HG03060 (cell line): ENCODE measurements around the gene B4GALNT3.

ENCODE experiments used
- ATAC-seq: cut with Tn5 transposase; IDR thresholded peaks from one replicate; pipeline ENCODE4 v1.9.1; 2021; ENCODE audit warnings: low read depth, moderate number of reproducible peaks; ENCODE audit not compliant: unreplicated experiment

The B4GALNT3 gene

DNA sequence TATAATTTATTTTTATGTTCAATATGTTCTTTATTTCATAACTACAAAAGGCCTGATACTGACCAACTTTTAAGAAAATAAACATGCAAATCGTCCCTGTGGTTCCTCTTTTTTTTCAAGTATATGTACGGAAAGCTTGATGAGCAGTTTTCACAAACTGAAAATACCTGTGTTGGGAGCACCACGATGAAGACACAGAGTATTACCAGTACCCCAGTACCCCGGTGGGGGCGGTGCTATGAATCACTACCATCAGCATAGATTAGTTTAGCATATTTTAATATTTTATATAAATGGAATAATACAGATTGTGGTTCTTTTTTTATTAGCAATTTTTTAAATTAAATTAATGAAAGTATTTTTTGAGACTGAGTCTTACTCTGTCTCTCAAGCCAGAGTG is 7.0 kb downstream of the B4GALNT3 start:
- no peak for ATAC-seq

DNA sequence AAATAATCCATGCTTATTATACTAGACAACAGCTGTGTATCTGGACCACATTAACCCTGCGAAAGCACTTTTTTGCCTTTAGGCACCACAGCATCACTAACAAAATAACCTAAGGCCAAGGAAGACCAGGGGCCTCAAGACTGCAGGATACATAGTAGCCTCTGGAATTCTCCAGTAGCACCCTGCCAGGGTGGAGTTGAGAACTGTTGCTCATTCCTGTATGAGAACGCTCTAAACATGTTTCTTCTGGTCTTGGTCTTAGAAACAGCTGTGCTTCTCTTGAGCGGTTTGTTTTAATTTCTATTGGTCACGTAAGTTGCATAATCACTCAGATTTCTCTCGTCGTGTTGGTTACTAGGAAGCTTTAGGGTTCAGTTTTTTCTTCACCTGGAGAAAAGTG is 7.9 kb downstream of the B4GALNT3 start:
- no peak for ATAC-seq

DNA sequence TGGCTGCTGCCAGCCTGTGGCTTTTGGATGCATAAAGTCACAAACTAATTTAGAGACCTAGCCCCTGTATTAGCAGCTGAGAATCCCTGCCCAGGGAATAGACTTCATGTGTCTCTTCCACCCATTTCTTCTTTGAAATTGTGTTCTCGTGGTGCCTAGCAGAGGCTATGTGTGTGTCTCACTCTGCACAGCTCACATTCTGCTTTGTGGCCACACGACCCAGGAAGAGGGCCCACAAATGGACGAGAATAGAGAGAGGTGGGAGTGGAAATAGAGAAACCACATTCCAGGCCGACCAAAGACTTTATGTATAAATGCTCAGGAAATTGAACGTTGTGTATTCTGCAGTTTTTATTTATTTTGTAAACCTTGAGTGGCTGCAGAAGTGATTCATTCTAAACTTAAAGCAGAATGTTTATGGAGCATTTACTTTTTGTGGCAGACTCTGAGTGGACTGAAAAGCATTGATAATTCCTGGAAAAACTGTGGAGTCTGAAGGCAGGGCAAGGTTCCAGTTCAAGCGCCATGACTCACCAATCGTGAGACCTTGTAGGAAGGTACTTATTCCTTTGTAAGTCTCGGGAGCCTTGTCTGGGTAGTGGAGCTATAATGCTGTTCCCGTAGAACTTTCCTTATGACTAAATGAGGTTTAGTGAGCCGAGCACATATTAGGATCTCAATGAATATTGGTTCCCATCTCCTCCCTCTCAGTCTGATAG is 9.1 kb downstream of the B4GALNT3 start:
- no peak for ATAC-seq

DNA sequence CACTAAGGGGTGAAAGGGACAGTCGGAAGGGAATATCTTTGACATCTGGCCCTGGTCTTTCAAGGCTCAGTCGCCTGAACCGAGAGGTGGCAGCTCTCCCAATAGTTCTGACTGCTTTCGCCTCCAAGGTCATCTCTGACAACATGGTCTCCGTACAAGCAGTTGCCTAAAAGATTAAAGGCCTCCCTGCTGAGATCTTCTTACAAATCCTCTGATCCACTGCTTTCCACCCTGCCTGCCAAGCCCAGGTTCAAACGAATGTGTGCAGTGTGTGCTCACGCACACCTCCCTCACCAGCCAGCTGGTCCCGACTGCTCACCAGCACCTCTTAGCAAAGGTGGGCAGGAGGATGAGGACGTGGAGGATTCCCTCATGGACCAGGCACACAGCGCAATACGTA is 10.4 kb downstream of the B4GALNT3 start:
- ATAC-seq, result no peak

DNA sequence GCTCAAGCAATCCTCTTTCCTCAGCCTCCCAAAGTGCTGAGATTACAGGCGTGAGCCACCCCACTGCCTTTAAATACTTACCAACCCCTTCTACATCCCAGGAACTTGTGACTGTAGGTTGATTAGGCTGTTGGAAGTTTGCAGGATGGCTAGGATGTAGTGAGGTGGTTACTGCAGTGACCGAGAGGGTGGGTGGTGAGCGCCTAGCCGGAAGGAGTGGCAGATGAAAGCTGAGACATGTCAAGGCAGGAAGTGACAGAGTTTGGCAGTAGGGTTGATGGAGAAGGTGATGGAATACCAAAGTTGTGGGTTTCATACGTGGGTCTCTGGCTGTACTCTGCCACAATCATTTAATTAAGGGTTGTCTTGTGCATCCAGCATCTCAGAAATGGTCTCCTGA is 13.5 kb downstream of the B4GALNT3 start:
- ATAC-seq, result no peak

DNA sequence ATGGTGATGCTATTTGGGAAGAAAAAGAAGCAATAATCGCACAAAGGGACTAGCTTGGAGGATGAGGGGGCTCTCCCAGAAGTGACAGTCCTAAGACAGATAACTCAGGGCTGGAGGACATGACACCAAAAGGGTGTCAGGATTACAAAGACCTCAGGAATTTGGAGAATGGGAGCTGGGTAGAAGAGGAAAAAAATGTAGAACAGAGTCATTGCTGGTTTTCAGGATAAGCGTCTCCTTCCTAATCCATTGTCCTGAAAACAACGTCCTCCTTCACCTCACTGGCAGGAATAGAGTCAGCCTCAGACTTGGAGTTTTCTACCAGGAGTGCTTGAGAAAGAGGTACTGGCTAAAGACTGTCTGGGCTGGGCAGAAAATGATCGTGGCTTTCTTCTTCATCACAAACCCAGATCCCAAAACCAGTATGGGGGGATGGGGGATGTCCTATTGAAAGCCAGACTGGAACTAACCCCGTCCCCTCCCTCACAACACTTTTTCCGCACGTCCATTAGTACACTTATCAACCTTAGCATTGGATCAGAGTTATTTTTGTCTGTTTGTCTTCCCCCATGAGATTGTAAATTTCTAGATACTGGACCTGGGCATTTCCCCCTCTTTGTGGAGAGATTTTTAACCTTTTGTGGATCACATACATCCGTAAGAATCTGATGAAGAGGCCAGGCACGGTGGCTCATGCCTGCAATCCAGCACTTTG is 14.3 kb downstream of the B4GALNT3 start:
- ATAC-seq, result no peak

DNA sequence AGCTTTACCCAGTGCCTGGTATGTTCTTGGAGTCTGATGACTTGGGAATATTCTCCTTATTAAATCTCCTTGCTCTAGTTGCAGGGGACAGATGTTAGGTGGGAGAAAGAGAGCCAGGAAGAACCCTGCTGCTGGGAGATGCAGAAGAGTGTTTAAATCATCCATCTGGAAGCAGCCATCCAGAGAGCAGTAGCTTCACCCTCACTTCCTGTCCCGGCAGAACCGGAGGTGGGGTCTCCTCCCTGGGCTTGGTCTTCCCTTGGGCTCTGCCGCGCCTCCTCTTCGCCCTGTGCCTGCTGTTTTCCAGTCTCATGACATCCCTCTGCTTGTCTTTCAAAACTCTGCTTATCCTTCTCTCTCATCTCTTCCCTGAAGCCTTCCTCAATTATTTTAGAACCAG is 15.5 kb downstream of the B4GALNT3 start:
- ATAC-seq, result no peak

DNA sequence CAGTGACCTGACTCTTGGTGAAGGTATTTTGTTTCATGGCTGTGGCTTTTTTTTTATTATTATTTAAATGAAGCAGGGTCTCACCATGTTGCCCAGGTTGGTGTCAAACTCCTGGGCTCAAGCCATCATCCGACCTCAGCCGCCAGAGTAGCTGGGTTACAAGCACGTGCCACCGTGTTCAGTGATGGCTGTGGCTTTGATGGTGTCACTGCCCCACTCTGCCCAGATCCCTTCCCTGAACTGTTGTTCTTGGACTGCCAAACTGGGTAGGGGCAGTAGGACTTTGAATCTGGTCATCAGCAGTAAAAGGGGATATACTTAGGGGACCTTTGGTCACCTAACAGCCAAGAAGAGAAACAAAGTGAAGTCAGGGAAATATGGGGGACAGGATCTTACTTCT is 19.4 kb downstream of the B4GALNT3 start:
- ATAC-seq, result no peak

DNA sequence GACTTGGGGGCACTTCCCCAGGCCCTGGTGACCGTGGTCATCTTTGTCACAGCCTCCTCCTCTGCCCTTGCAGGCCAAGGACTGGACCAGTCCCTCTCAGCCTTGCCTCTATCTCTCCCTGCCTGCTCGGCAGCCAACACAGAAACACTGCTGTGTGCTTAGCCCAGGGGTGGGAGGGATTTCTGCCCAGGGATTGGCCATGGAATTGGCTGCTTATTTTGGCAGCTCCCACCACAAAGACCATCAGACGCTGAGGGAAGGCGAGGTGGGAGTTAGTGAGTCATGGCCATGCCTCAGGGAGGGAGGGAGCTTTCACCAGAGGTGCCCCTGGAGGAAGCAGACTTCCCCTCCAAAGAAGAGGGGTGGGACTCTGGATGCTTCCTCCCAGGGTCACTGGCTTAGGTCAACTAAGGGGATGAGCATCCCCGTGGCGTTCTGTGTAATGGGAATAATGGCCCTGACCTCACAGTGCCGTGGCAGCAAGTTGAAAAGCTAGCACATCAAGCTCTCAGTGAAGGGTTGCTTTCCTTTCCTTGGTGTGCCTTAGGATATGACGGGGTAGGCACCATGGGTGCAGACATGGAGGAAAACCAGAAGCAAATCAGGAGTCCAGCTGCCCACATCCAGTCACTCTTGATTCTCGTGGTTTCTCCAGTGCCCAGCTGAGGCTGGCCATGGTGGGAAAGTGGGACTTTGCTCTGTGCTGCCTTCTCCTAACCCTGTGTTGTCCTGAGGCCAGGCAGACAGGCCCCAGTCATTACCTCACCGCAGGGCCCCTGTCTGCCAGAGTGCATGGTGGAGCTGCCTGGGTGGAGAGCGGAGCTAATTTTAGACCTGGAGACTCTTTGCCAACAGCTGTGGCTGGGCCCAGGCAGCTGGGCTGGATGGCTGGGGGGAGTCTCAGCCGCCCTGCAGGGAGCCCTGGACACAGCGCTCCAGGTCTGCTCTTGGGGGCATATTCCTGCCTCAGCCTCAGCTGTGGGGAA is 21.4 kb downstream of the B4GALNT3 start:
- ATAC-seq, result no peak

DNA sequence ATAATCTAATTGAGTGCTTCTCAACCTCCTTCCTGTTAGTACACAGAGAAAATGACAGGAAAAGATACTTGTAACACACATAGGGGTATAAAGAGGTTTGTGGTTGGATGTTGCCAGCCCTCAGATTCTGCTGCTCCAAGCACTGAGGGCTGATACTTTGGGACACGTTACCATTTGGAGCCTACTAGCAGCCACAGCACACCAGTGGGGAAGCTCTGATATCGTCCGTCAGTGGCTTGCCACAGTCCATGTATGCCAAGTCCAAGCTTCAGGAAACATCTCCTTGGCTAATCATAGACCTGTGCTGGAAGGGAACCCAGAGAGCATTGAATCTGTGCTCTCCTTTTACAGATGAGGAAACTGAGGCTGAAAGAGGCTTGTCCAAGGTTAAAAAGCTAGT is 22.3 kb downstream of the B4GALNT3 start:
- no peak for ATAC-seq

DNA sequence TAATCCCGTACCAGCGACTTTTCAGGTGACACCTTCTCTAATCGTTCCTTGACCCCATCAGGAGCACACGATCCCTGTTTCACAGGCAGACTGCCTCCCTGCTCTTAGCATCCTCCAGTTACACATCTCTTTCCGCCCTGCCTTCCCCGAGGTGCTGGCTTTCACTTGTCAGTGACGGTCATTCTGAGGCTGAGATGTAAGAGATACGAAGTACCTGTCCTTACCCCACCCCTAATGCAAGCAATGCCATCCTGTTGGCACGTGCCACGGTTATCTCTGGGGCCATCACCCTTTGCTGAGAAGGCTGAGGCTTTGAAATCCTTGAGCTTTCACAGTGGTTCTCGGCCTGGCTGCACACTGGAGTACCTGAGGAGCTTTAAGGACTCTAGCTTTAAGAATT is 24.4 kb downstream of the B4GALNT3 start:
- no peak for ATAC-seq

DNA sequence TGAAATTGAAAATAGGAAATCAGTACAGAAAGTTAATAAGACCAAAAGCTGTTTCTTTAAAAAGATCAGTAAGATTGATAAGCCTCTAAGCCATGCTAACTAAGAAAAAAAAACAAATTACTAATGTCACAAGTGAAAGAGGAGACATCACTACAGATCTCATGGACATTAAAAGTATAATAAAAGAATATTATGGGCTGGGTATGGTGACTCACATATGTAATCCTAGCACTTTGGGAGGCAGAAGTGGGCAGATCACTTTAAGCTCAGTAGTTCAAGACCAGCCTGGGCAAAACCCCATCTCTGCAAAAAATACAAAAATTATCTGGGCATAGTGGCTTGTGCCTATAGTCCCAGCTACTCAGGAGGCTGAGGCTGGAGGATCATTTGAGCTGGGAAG is 30.5 kb downstream of the B4GALNT3 start:
- no peak for ATAC-seq

DNA sequence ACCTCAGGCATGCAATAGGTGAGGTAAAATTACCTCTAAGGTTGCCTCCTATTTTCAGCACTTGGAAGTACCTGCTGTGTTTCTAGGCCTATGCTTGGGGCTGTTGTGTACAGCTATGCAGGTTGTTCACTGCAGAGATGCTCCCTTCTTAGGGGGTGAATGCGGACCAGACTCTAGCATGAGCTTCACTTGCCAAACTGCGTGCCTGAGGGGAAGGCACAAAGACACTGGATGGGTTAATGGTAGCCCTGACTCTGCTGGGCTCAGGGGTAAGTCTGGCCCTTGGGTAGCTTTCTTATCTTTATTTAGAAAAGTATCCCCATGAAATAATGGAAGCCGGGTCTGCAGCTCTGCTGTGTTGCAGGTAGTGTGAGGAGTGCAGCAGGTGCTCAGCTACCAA is 35.7 kb downstream of the B4GALNT3 start:
- no peak for ATAC-seq

DNA sequence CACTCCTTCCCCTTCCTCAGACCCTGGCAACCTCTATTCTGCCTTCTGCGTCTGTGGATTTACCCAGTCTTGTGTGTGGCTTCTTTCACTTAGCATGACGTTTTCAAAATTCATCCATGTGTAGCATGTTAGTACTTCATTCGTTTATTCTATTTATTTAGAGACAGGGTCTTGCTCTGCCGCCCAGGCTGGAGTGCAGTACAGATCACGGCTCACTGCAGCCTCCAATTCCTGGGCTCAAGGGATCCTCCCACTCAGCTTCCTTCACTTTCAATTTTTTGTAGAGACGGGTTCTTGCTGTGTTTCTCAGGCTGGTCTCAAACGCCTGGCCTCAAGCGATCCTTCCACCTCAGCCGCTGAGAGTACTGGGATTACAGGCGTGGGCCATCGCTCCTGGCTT is 37.0 kb downstream of the B4GALNT3 start:
- ATAC-seq, result no peak

DNA sequence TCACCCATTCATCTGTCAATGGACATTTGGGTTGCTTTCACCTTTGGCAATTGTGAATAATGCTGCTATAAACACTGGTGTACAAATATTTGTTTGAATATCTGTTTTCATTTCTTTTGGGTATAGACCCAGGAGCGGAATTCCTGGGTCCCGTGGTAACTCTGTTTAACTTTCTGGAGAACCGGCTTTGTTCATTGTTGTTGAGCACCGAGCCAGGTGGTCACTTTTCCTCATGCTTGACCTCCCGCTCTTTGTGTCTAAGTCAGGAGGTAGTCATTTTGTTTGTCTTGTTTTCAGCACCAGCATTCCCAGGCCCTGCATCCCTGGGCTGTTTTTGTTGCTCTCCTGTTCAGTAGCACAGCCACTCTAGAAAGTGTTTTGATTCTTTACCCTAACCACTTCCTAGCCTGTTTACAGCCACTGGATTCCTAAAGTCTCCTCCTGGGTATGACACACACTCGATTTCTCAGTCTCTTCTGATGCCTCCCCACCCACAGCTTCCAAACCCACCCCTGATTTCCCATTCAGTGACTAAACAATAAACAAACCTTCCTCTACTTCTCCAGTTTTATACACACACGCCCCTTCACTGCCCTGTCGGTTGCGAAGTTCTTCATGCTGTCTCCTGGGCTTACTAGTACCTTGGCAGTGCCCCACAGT is 37.9 kb downstream of the B4GALNT3 start:
- ATAC-seq, result no peak

DNA sequence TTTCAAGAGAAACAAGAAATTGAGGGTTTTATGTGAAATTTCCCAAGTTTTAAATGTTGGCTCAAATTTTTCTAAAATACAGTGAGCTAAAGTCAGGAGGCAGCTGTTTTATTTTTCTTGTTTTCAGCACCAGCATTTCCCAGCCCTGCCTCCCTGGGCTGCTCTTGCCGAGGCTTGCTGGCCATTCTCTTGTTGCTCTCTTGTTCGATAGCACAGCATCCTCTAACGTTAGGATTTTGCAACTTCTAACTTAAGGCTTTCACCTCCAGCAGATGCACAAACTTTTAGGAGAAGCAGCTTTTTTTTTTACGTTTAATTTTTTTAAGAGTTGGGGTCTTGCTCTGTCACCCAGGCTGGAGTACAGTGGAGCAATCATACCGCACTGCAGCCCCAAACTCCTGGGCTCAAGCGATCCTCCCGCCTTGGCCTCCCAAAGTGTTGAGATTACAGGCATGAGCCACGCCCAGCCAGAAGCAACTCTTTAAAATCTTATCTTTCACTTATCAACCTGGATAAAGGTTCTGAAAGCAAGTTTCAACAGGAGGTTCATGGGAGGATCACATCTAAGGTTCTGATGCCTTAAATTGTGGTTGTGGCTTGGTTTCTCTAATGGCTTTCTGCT is 40.2 kb downstream of the B4GALNT3 start:
- ATAC-seq, result no peak

DNA sequence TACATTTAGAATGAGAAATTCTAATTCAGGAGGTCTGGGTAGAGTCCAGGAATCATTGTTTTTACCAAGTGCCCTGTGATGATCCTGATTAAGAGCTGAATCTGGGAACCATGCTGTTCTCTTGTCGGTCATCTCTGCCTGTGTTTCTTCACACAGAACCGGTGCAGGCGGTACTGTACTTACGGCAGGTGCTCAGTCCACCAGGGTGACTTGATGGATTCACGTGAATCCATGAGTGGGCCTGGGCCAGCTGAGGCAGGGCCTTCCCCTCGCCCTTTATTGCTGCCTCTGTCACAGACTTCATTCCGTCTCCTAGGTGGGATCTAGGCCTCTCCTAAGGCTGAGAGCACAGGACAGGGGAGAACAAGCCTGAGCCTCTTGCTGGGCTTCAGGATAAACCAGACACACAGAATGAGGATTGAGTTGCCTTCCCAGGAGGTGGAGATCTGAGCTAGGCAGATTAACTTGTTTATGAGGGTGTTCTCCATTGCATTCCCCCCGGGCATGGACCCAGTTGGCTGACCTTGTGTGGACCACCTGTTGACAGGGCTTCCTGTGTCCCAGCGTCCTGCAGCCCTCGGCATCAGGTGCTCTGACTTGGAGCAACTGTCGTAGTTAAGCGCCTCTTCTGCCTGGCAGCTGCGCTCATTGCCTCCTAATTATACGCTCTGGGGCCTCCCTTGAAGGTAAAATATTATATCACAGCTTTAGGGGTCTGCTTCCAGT is 42.1 kb downstream of the B4GALNT3 start:
- no peak for ATAC-seq

DNA sequence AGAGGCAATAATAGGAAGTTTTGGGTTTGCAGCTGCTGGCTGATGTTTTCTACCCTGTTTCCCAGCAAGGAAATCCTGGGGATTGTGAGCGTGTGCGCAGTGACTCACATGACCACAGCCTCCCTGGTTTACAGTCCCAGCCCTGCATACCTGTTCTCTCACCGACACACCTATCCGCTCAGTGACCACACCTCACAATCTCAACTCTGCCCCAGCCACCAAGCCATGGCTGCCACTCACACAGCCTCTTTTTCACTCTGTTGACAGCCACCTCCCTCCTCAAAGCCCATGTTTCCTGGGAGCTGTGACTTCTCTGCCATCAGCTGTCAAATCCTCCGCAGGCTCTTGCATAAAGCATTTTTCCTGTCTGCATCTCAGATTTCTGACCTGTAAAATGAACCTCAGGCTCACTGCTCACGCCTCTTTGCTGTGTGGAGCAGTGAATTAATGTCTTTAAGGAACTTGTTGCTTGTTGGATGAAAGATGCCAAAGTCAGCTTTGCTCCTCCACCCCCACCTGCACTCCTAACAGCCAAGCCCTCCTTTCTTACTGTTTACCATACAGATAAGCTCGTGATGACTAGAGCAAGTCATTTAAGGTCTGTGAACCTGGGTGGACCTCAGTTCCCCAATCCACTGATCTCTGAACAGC is 43.5 kb downstream of the B4GALNT3 start:
- no peak for ATAC-seq

DNA sequence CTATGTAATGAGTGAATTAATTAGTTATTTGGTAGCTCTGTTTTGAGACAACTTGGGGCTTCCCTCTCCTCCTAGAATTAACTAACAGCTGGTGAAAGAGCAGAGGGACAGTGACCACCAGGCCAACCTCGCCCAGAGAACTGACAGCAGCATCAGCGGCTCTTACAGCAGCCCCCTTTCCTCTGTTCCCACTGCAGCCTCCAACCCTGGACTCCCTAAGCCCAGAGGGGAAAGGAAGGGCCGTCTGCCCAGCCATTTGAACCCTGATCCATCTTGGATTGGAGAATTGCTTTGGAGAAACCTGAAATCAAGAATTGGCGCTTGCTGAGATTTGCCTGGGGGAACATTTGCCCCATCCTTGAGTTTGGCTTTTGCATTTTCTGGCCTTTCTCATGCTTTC is 45.5 kb downstream of the B4GALNT3 start:
- no peak for ATAC-seq
